ENCODE measurements around the gene TMA7.
A peak's percentile ranks its signal among the peaks of the same experiment; 100 is the strongest.

DNA sequence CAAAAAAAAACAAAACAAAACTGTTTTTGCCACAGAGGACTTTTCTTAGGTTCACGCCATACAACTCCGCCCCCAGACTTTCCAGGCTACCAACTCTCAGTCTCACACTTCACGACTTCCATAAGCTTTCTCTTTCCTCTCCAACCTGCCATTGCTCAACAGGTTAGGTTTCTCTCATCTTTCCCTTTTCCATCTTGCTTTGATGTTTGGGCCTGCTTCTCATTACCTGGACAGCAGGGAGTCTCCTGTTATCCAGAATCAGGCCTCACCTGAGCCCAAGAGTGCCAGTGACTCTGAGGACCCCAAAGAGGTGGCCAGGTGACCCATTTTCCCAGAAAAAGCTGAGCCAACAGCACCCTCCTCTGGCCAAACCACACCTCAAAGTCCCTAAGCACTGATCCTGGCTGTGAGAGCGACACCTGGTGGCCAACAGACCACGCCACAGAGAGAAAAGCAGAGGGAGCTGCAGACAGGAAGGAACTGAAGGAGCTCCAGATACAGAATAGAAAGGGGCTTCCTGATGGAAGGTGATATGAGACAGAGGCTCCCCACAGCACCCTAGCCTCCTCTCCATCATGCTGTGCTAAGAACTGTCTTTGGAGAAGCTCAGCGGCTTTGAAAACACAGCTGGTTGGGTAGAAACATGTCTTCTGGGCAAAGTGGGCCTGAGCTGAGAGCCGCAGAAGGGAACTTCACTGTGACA lies 4.1 kb upstream of the TMA7 start:
- no peak for TF ChIP-seq ZNF776 (CRISPR knock-in tag; IDR thresholded peaks at IDR 0.05)
- TF ChIP-seq MED1 (CRISPR knock-in tag; IDR thresholded peaks at IDR 0.05) = peak; percentile 54; the same call in 1 of the 2 replicates
- TF ChIP-seq, protein P1, sequence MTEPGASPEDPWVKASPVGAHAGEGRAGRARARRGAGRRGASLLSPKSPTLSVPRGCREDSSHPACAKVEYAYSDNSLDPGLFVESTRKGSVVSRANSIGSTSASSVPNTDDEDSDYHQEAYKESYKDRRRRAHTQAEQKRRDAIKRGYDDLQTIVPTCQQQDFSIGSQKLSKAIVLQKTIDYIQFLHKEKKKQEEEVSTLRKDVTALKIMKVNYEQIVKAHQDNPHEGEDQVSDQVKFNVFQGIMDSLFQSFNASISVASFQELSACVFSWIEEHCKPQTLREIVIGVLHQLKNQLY (CRISPR knock-in tag; IDR thresholded peaks at IDR 0.05) = no peak
- TF ChIP-seq MXI1 (IDR thresholded peaks at IDR 0.05; ENCODE audit: borderline replicate concordance, low read depth, low read length) = no peak; the same call in 2 of the 3 replicates
- TF ChIP-seq TCF12 (IDR thresholded peaks at IDR 0.05) = no peak
- TF ChIP-seq TCF12 (CRISPR knock-in tag; IDR thresholded peaks at IDR 0.05) = peak; percentile 51; the same call in 1 of the 2 replicates
- TF ChIP-seq, protein P2, sequence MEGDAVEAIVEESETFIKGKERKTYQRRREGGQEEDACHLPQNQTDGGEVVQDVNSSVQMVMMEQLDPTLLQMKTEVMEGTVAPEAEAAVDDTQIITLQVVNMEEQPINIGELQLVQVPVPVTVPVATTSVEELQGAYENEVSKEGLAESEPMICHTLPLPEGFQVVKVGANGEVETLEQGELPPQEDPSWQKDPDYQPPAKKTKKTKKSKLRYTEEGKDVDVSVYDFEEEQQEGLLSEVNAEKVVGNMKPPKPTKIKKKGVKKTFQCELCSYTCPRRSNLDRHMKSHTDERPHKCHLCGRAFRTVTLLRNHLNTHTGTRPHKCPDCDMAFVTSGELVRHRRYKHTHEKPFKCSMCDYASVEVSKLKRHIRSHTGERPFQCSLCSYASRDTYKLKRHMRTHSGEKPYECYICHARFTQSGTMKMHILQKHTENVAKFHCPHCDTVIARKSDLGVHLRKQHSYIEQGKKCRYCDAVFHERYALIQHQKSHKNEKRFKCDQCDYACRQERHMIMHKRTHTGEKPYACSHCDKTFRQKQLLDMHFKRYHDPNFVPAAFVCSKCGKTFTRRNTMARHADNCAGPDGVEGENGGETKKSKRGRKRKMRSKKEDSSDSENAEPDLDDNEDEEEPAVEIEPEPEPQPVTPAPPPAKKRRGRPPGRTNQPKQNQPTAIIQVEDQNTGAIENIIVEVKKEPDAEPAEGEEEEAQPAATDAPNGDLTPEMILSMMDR (CRISPR knock-in tag; IDR thresholded peaks at IDR 0.05) = peak; percentile 100
- TF ChIP-seq POLR2A (IDR thresholded peaks at IDR 0.05; ENCODE audit: insufficient read depth in 1 of 2, low read depth in 2 of 2, low read length in 2 of 2) = no peak
- peak; percentile 78; the same call in 1 of the 2 replicates for TF ChIP-seq SMAD3 (CRISPR knock-in tag; IDR thresholded peaks at IDR 0.05)
- TF ChIP-seq, protein P3, sequence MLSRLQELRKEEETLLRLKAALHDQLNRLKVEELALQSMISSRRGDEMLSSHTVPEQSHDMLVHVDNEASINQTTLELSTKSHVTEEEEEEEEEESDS (CRISPR knock-in tag; IDR thresholded peaks at IDR 0.05; ENCODE audit: borderline replicate concordance) = no peak
- TF ChIP-seq SP1 (IDR thresholded peaks at IDR 0.05) = no peak
- peak; percentile 34; the same call in 1 of the 2 replicates for TF ChIP-seq SP1 (CRISPR knock-in tag; IDR thresholded peaks at IDR 0.05)
- TF ChIP-seq, protein P4, sequence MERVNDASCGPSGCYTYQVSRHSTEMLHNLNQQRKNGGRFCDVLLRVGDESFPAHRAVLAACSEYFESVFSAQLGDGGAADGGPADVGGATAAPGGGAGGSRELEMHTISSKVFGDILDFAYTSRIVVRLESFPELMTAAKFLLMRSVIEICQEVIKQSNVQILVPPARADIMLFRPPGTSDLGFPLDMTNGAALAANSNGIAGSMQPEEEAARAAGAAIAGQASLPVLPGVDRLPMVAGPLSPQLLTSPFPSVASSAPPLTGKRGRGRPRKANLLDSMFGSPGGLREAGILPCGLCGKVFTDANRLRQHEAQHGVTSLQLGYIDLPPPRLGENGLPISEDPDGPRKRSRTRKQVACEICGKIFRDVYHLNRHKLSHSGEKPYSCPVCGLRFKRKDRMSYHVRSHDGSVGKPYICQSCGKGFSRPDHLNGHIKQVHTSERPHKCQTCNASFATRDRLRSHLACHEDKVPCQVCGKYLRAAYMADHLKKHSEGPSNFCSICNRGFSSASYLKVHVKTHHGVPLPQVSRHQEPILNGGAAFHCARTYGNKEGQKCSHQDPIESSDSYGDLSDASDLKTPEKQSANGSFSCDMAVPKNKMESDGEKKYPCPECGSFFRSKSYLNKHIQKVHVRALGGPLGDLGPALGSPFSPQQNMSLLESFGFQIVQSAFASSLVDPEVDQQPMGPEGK (CRISPR knock-in tag; IDR thresholded peaks at IDR 0.05) = peak; percentile 51
- no peak for TF ChIP-seq KLF9 (CRISPR knock-in tag; IDR thresholded peaks at IDR 0.05; ENCODE audit: low read depth)
